ENCODE measurements around the gene BCAT1. TPM values are rescaled to one million over a fixed set of nuclear protein-coding genes. Genes with fewer than 3 reads are reported as not detected.
"Not testable (repeated sequence)": the region's sequence is repeated elsewhere in the genome, so short reads cannot be mapped to it uniquely, and the experiment has no call there.

BCAT1 gene
- total RNA-seq, 6 experiments from 2014 or later: 0.86 to 6.0 (median 2.7) TPM

DNA sequence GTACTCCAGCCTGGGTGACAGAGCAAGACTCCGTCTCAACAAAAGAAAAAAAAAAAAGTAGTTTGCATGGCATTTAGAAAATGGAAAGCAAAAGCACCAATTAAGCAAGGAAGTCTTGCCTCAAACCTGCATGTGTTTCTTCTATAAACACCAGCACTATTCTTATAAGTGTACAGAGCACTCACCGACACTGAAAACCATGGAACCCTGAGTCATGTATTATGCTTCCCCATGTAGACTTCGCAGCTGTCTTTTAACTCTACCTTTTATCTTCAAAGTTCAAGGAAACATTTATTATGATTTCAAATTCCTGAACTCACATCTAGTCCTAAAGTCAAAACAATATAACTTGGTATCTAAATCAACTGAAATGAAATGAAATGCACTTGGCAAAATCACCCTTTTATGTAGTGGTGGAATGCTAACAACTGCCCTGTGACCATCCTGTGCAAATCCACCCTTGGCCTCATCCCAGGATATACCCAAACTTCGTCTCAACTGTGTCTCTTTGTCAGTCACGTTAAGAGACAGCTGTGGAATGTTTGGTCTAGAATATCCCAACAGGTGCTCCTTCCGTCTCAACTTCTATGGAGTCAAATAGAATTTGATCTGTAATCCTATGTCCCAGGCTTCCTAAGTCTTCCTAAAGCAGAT lies 4.8 kb downstream of the BCAT1 start:
- ATAC-seq: no peak
- Histone ChIP-seq H3K4me1 (no peaks in the 10 kb centered on the region), H3K9me3 (no peaks in the 10 kb centered on the region), H3K27ac (no peak overlapping the region), H3K36me3 (no peaks in the 10 kb centered on the region), H3K4me3 (no peak overlapping the region), H3K27me3 (no peaks in the 10 kb centered on the region)
- intact Hi-C loops (cut with DNase I): no loop called here
- 56% methylated on average over 5 of the region's 6 CpGs for WGBS (ENCODE audit: insufficient coverage, low coverage, low lambda C conversion rate, missing lambda C conversion rate)
- TF ChIP-seq, protein P1, sequence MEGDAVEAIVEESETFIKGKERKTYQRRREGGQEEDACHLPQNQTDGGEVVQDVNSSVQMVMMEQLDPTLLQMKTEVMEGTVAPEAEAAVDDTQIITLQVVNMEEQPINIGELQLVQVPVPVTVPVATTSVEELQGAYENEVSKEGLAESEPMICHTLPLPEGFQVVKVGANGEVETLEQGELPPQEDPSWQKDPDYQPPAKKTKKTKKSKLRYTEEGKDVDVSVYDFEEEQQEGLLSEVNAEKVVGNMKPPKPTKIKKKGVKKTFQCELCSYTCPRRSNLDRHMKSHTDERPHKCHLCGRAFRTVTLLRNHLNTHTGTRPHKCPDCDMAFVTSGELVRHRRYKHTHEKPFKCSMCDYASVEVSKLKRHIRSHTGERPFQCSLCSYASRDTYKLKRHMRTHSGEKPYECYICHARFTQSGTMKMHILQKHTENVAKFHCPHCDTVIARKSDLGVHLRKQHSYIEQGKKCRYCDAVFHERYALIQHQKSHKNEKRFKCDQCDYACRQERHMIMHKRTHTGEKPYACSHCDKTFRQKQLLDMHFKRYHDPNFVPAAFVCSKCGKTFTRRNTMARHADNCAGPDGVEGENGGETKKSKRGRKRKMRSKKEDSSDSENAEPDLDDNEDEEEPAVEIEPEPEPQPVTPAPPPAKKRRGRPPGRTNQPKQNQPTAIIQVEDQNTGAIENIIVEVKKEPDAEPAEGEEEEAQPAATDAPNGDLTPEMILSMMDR (IDR thresholded peaks at IDR 0.05): no peak
- no peak for TF ChIP-seq POLR2A (IDR thresholded peaks at IDR 0.05)
- no peak for DNase-seq

DNA sequence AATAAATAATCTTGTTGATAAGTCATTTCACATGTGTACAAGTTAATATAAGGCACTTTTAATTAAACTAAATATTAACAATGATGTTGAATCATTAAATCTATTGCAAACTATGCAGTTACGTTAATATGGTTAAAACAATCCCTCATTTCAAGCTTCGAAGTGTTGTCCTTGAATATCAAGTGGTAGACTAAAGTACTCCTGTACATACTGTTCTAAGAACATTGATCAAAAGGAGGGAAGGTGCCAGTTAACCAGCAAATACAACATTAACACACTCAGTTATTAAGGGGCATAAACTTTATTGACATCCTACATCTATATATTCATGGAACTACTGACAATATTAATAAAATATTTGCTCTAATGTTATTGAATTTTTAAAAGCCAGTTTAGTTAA lies 8.7 kb downstream of the BCAT1 start:
- no peaks in the 10 kb centered on the region for H3K27me3 ChIP-seq
- H3K4me1 ChIP-seq: no peaks in the 10 kb centered on the region
- no peak overlapping the region for H3K4me3 ChIP-seq
- TF ChIP-seq, protein P1 (IDR thresholded peaks at IDR 0.05): no peak
- TF ChIP-seq POLR2A (IDR thresholded peaks at IDR 0.05): no peak
- DNase-seq (no peak), ATAC-seq (no peak)
- intact Hi-C loops (cut with DNase I): no loop called here
- H3K9me3 ChIP-seq: no peaks in the 10 kb centered on the region
- no peak overlapping the region for H3K27ac ChIP-seq
- no peaks in the 10 kb centered on the region for H3K36me3 ChIP-seq
- WGBS (ENCODE audit: insufficient coverage, low coverage, low lambda C conversion rate, missing lambda C conversion rate): 80% methylated on average over 2 of the region's 2 CpGs

DNA sequence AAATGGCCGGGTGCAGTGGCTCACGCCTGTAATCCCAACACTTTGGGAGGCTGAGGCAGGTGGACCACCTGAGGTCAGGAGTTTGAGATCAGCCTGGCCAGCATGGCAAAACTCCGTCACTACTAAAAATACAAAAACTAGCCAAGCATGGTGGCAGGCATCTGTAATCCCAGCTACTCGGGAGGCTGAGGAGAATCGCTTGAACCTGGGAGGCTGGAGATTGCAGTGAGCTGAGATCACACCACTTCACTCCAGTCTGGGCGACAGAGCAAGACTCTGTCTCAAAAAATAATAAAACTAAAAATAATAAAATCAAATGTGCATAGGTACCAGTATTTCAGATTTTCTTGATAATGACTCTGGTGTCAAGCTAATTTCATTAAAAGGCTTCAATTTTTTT lies 9.3 kb downstream of the BCAT1 start:
- H3K4me3 ChIP-seq; H3K27ac ChIP-seq; H3K27me3 ChIP-seq; DNase-seq; H3K9me3 ChIP-seq; ATAC-seq; intact Hi-C loops (cut with DNase I); H3K36me3 ChIP-seq; H3K4me1 ChIP-seq: not testable (repeated sequence)
- WGBS (ENCODE audit: insufficient coverage, low coverage, low lambda C conversion rate, missing lambda C conversion rate): 93% methylated on average over 6 of the region's 6 CpGs

DNA sequence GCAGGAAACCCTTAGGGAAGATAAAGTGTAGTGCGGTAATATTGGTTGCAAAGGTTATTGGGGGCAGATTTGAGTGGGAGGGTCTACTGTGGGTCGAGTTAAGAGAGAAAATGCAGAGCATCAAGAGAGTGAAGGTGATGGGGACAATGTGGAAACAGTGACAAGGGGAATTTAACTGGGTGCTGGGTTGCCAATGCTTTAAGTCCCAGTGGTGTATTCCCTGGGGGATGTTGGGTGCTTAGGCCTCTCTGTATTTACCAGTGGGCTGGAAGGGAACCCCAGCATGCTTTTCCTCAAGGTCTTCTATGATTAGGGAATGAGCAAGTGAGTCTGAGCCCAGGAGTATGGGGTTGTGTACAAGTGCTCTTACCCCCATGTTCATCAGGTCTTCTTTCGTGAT lies 10.6 kb downstream of the BCAT1 start:
- no peak overlapping the region for H3K4me3 ChIP-seq
- H3K4me1 ChIP-seq: no peaks in the 10 kb centered on the region
- TF ChIP-seq, protein P1 (IDR thresholded peaks at IDR 0.05): no peak
- TF ChIP-seq POLR2A (IDR thresholded peaks at IDR 0.05): no peak
- H3K9me3 ChIP-seq: no peaks in the 10 kb centered on the region
- H3K36me3 ChIP-seq: no peaks in the 10 kb centered on the region
- no peaks in the 10 kb centered on the region for H3K27me3 ChIP-seq
- ATAC-seq: no peak
- DNase-seq: no peak
- H3K27ac ChIP-seq: no peak overlapping the region
- WGBS (ENCODE audit: insufficient coverage, low coverage, low lambda C conversion rate, missing lambda C conversion rate): 59% methylated on average over 3 of the region's 3 CpGs
- intact Hi-C loops (cut with DNase I): no loop called here

DNA sequence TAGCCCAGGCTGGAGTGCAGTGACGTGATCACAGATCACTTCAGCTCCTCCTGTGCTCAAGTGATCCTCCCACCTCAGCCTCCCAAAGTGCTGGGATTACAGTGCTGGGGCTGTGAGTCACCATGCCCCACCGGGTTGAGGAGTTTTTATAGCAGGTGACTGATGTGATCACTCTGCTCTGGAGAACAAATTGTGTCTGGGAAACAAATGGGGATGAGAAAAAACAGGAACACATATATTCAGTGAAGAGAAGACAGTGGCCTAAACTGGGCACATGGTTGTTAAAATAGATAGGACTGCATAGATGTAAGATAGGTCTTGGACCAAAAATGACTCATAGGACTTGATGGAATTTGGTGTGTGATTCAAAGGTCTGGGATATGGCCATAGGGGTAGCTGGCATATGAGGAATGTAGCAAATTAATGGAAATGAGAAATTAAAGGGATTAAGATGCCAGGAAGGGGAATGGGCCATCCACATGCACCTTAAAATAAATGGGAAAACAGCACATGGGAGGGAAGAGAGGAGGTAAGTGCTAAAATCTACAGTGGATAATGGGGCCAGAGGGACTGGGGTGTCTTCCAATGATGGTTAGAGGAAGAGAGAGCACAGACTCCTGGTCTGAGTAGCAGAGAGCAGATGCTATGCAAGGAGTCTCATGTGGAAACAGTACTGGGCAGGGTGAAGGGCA lies 11.2 kb downstream of the BCAT1 start:
- Histone ChIP-seq H3K36me3 (no peaks in the 10 kb centered on the region), H3K27ac (no peak overlapping the region), H3K9me3 (no peaks in the 10 kb centered on the region), H3K4me1 (no peaks in the 10 kb centered on the region), H3K27me3 (no peaks in the 10 kb centered on the region), H3K4me3 (no peak overlapping the region)
- DNase-seq: no peak
- intact Hi-C loops (cut with DNase I): no loop called here
- TF ChIP-seq POLR2A (IDR thresholded peaks at IDR 0.05): no peak
- TF ChIP-seq, protein P1 (IDR thresholded peaks at IDR 0.05): no peak
- no peak for ATAC-seq
- 53% methylated on average over 2 of the region's 2 CpGs for WGBS (ENCODE audit: insufficient coverage, low coverage, low lambda C conversion rate, missing lambda C conversion rate)
